ENCODE results near the gene PTGFRN. TPM values are rescaled to one million over a fixed set of nuclear protein-coding genes. Genes with fewer than 3 reads are reported as not detected.

The PTGFRN gene
- total RNA-seq, 2 experiments from 2014 or later: 7.0 to 8.4 TPM

DNA sequence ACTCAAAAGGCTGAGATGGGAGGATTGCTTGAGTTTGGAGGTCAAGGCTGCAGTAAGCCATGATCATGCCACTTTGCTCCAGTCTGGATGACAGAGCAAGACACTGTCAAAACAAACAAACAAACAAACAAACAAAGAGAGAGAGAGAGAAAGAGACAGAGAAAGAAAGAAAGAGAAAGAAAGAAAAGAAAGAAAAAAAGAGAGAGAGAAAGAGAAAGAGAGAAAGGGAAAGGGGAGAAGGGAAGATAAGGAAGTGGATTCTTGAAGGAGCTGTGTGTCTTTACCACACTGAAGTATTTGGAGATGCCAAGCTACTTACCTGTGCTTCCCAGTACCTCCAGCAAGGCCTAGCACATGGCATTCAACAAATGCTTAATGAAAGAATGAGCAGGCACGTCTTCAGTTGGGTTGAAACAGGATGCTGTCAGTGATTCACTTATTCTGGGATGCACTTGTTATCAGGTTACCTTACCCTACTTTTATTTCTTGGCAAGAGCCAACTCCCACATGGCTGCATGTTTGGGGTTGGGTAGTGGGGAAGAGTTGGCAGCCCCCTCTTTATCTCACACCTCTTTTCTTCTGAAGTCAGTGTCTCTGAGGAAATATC lies 120.7 kb downstream of the PTGFRN start:
- intact Hi-C loops (cut with micrococcal nuclease): no loop called here
- TF ChIP-seq, protein P1, sequence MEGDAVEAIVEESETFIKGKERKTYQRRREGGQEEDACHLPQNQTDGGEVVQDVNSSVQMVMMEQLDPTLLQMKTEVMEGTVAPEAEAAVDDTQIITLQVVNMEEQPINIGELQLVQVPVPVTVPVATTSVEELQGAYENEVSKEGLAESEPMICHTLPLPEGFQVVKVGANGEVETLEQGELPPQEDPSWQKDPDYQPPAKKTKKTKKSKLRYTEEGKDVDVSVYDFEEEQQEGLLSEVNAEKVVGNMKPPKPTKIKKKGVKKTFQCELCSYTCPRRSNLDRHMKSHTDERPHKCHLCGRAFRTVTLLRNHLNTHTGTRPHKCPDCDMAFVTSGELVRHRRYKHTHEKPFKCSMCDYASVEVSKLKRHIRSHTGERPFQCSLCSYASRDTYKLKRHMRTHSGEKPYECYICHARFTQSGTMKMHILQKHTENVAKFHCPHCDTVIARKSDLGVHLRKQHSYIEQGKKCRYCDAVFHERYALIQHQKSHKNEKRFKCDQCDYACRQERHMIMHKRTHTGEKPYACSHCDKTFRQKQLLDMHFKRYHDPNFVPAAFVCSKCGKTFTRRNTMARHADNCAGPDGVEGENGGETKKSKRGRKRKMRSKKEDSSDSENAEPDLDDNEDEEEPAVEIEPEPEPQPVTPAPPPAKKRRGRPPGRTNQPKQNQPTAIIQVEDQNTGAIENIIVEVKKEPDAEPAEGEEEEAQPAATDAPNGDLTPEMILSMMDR (IDR thresholded peaks at IDR 0.05): no peak
- Mint-ChIP-seq H3K9me3 (no peaks in the 10 kb centered on the region), H3K4me3 (no peak overlapping the region), H3K27me3 (no peaks in the 10 kb centered on the region), H3K36me3 (ENCODE audit: low read depth) (no peaks in the 10 kb centered on the region), H3K4me1 (ENCODE audit: low read depth) (peaks cover 21% of the 10 kb centered on the region), H3K27ac (no peak overlapping the region)
- ATAC-seq (no peak), DNase-seq (no peak)
- POLR2A ChIA-PET: no interaction called here
- CTCF ChIA-PET: no interaction called here

DNA sequence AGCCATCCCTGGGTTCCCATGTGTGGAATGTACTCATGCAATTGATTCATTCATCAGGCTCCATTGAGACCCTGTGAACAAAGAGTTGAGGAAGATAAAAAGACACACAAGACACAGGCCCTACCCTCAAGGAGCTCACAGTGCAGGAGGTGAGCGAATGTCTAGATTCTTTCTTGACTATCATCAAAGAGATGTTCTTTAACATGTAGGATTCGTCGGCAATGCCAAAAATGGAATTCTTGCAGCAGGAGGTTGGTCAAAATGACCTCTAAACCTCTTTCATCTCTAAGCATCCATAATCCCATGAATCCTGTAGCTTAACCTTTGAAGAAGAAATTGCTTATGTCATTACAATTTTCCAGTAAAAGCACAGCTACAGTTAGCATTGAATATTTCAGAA lies 122.5 kb downstream of the PTGFRN start:
- no peak for DNase-seq
- Mint-ChIP-seq H3K27me3 (no peaks in the 10 kb centered on the region), H3K36me3 (ENCODE audit: low read depth) (no peaks in the 10 kb centered on the region), H3K4me1 (ENCODE audit: low read depth) (peaks cover 21% of the 10 kb centered on the region), H3K27ac (no peak overlapping the region), H3K9me3 (no peaks in the 10 kb centered on the region), H3K4me3 (no peak overlapping the region)
- TF ChIP-seq, protein P1 (IDR thresholded peaks at IDR 0.05): no peak
- ATAC-seq: no peak
- intact Hi-C loops (cut with micrococcal nuclease): no loop called here
- ChIA-PET CTCF (interaction anchor here (1.6 kb wide), 1 partner anchor 307 kb away, joined by 3 read pairs; no protein-coding TSS in a partner anchor), POLR2A (no interaction called here)

DNA sequence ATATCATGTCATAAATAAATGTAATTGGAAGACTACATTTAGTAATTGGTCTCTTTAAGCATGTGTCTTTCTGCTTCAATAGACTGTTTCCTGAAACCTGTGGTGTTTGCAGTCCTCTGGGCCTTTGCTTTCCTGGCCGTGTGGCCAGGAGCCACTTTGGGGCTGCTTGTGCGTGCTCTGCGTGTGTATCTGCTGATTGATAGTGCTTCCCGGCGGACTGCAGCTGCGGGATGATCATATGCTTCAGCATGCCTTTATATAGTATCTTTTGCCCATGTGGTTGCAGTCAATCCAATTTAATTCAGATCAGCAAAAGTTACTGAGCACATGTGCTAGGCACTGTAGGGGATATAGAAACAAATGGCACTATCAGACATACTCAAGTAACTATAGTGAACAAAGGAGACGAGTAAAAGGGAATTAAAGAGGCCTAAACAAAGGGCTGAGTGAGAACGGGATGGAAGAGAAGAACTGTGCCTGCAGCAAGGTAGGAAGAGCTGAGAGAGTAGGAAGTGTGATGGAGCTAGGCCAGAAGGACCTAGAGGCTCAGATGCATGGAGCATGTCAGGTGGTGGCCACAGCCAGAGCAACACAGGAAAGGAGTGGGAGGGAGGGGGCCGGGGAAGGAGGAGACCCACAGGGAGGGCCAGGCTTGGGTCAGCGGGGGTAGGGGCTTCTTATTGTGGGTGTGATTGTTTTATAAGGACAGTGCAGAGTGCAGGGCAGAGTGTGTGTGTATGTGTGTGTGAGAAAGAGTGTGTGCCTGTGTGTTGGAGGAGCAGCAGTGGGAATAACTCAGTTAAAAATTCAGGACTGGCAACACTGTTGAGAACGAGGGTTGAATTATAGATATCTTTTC lies 123.2 kb downstream of the PTGFRN start:
- H3K4me1 Mint-ChIP-seq (ENCODE audit: low read depth): peaks cover 21% of the 10 kb centered on the region
- no peak overlapping the region for H3K4me3 Mint-ChIP-seq
- no peak for ATAC-seq
- ChIA-PET CTCF (interaction anchor here (1.6 kb wide), 1 partner anchor 307 kb away, joined by 3 read pairs; no protein-coding TSS in a partner anchor), POLR2A (no interaction called here)
- H3K36me3 Mint-ChIP-seq (ENCODE audit: low read depth): no peaks in the 10 kb centered on the region
- TF ChIP-seq, protein P1 (IDR thresholded peaks at IDR 0.05): no peak
- no peak overlapping the region for H3K27ac Mint-ChIP-seq
- DNase-seq: no peak
- intact Hi-C loops (cut with micrococcal nuclease): no loop called here
- no peaks in the 10 kb centered on the region for H3K9me3 Mint-ChIP-seq
- no peaks in the 10 kb centered on the region for H3K27me3 Mint-ChIP-seq

DNA sequence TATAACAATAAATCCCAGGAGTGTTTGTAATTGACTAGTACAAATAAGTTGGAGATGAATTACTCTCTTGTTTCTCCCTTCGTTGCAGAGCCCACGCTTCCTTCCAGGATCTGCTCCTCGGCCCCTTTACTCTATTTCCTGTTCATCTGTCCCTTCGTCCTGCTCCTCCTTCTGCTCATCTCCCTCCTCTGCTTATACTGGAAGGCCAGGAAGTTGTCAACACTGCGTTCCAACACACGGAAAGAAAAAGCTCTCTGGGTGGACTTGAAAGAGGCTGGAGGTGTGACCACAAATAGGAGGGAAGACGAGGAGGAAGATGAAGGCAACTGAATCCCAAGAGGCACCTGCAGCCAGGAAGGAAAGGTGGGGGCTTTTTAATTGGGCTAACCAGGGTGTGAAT lies 124.1 kb downstream of the PTGFRN start:
- POLR2A ChIA-PET: no interaction called here
- CTCF ChIA-PET: no interaction called here
- no peak overlapping the region for H3K27ac Mint-ChIP-seq
- peaks cover 21% of the 10 kb centered on the region for H3K4me1 Mint-ChIP-seq (ENCODE audit: low read depth)
- H3K27me3 Mint-ChIP-seq: no peaks in the 10 kb centered on the region
- intact Hi-C loops (cut with micrococcal nuclease): no loop called here
- TF ChIP-seq, protein P1 (IDR thresholded peaks at IDR 0.05): no peak
- no peaks in the 10 kb centered on the region for H3K9me3 Mint-ChIP-seq
- DNase-seq (no peak), ATAC-seq (no peak)
- peaks cover 2% of the 10 kb centered on the region for H3K36me3 Mint-ChIP-seq (ENCODE audit: low read depth)
- no peak overlapping the region for H3K4me3 Mint-ChIP-seq

DNA sequence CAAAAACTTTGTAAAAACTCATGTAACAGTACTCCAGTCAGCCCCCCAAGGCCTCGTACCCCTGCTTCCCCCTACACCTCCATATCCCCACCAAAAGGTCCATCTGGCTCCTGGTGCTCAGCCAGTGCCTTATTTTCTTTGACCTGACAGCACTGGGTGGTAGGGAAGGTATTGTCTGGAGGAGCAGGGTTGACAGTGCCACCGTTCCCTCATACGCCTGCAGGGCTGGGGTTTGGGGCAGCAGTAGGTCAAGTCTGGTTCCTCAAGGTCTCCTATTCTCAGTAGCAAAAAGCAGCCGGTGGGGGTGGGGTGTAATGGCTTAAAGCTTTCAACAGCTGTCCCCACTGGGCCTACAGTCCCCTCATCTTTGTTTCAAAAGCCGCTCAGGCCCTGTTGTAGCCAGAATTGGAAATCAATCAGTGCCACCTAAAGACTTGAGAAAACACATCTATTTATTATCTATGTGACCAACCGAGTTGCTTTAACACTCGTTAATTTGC lies 125.1 kb downstream of the PTGFRN start:
- POLR2A ChIA-PET: no interaction called here
- DNase-seq (no peak), ATAC-seq (no peak)
- intact Hi-C loops (cut with micrococcal nuclease): no loop called here
- H3K27me3 Mint-ChIP-seq: no peaks in the 10 kb centered on the region
- H3K9me3 Mint-ChIP-seq: no peaks in the 10 kb centered on the region
- no peak overlapping the region for H3K4me3 Mint-ChIP-seq
- TF ChIP-seq, protein P1 (IDR thresholded peaks at IDR 0.05): no peak
- no peak overlapping the region for H3K27ac Mint-ChIP-seq
- H3K4me1 Mint-ChIP-seq (ENCODE audit: low read depth): peaks cover 21% of the 10 kb centered on the region
- CTCF ChIA-PET: no interaction called here
- peaks cover 2% of the 10 kb centered on the region for H3K36me3 Mint-ChIP-seq (ENCODE audit: low read depth)

Data from activated CD8-positive, alpha-beta T cell treated with anti-CD3 and anti-CD28 coated beads for 36 hours (primary cell).